Measurements from ENCODE around the gene MIDN.

The MIDN gene

GRCh38 chr19:1220976-1221903, 27.1 kb upstream of the MIDN start:
- DNase-seq: no peak

GRCh38 chr19:1221904-1222255, 26.5 kb upstream of the MIDN start:
- no peak for DNase-seq

- no peak for DNase-seq
Measured at GRCh38 chr19:1222394-1222793, 26.0 kb upstream of the MIDN start.

- DNase-seq: peak; percentile 34
Measured at GRCh38 chr19:1223018-1223855, 25.1 kb upstream of the MIDN start.

- no peak for DNase-seq
Measured at GRCh38 chr19:1224047-1224825, 24.1 kb upstream of the MIDN start.

GRCh38 chr19:1224847-1225246, 23.5 kb upstream of the MIDN start:
- DNase-seq: no peak

- DNase-seq: no peak
Measured at GRCh38 chr19:1225440-1226226, 22.8 kb upstream of the MIDN start.

- DNase-seq: no peak
Measured at GRCh38 chr19:1226227-1226518, 22.2 kb upstream of the MIDN start.

GRCh38 chr19:1226522-1227303, 21.7 kb upstream of the MIDN start:
- DNase-seq: no peak

GRCh38 chr19:1227304-1228054, 20.9 kb upstream of the MIDN start:
- DNase-seq: no peak

GRCh38 chr19:1228161-1228957, 20.0 kb upstream of the MIDN start:
- DNase-seq: no peak

- DNase-seq: no peak
Measured at GRCh38 chr19:1229056-1229923, 19.1 kb upstream of the MIDN start.

- no peak for DNase-seq
Measured at GRCh38 chr19:1229924-1230782, 18.2 kb upstream of the MIDN start.

GRCh38 chr19:1230783-1231489, 17.4 kb upstream of the MIDN start:
- DNase-seq: no peak

- no peak for DNase-seq
Measured at GRCh38 chr19:1231729-1232637, 16.4 kb upstream of the MIDN start.

- DNase-seq: no peak
Measured at GRCh38 chr19:1232652-1233072, 15.7 kb upstream of the MIDN start.

Measured in NCI-H1436 (cell line).